GM19238 (cell line): ENCODE data around the gene DDX10.

ENCODE experiments used
- DNase-seq: peaks from one replicate; pipeline ENCODE4 v3.0.0; 2011; ENCODE audit warnings: low spot score; ENCODE audit not compliant: insufficient read length

The DDX10 gene

GRCh38 chr11:108654994-108655631 lies 9.8 kb upstream of the DDX10 start:
- no peak for DNase-seq

GRCh38 chr11:108662700-108663099 lies 2.2 kb upstream of the DDX10 start:
- DNase-seq, result no peak

- no peak for DNase-seq
Measured at GRCh38 chr11:108663154-108663877, 1.6 kb upstream of the DDX10 start.

GRCh38 chr11:108666373-108666772 lies 1.5 kb downstream of the DDX10 start:
- DNase-seq, result no peak

GRCh38 chr11:108669286-108669685 lies 4.4 kb downstream of the DDX10 start:
- DNase-seq, result no peak

- no peak for DNase-seq
Measured at GRCh38 chr11:108669711-108670110, 4.8 kb downstream of the DDX10 start.

GRCh38 chr11:108670451-108670850 lies 5.6 kb downstream of the DDX10 start:
- DNase-seq, result no peak

- DNase-seq, result no peak
Measured at GRCh38 chr11:108672113-108672512, 7.2 kb downstream of the DDX10 start.

- no peak for DNase-seq
Measured at GRCh38 chr11:108672786-108673185, 7.9 kb downstream of the DDX10 start.

- no peak for DNase-seq
Measured at GRCh38 chr11:108679045-108679444, 14.2 kb downstream of the DDX10 start.

GRCh38 chr11:108680271-108680670 lies 15.4 kb downstream of the DDX10 start:
- DNase-seq, result no peak

- DNase-seq, result no peak
Measured at GRCh38 chr11:108685419-108686130, 20.7 kb downstream of the DDX10 start.

GRCh38 chr11:108693852-108694251 lies 29.0 kb downstream of the DDX10 start:
- no peak for DNase-seq

- DNase-seq, result no peak
Measured at GRCh38 chr11:108694846-108695245, 30.0 kb downstream of the DDX10 start.

GRCh38 chr11:108697872-108698473 lies 33.1 kb downstream of the DDX10 start:
- DNase-seq, result peak; percentile 49

- DNase-seq, result no peak
Measured at GRCh38 chr11:108698844-108699642, 34.2 kb downstream of the DDX10 start.

- DNase-seq, result no peak
Measured at GRCh38 chr11:108703916-108704315, 39.0 kb downstream of the DDX10 start.

- DNase-seq, result no peak
Measured at GRCh38 chr11:108705061-108705460, 40.2 kb downstream of the DDX10 start.

GRCh38 chr11:108708173-108708572 lies 43.3 kb downstream of the DDX10 start:
- no peak for DNase-seq

- no peak for DNase-seq
Measured at GRCh38 chr11:108709741-108710140, 44.9 kb downstream of the DDX10 start.

GRCh38 chr11:108713076-108713790 lies 48.4 kb downstream of the DDX10 start:
- no peak for DNase-seq
